ENCODE results near the gene SPOCK1.

DNA sequence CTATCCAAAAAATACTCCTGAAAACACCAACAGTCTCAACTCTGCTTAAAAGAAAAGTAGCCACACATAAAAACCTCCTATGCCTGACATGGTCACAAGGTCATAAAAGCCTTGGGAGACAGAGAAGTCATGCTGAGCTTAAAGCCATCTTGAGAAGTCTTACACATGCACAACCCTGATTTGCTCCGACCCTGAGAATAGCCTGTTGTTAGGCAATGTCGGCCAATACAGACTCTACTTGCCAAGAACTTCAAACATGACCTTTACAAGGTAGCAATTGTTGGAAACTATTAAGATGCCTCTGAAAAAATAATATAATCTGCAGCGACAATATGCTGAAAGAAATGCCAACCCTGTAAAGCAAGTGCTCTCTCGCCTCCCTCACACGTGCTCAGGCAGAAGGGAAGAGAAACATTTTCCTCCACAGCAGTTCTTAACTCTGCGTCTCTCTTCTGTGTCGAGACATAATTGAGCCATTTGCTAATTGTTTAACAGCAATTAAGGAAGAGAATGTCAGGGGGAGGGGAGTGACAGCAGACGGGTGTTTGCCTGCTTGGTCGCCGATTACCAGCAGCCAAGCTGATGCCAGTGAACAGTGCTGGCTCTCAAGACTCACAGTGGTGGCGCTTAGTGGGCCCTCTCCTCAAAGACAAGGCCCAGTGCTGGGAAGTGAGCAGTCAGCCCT is 393.6 kb downstream of the SPOCK1 start:
- TF ChIP-seq, protein P1, sequence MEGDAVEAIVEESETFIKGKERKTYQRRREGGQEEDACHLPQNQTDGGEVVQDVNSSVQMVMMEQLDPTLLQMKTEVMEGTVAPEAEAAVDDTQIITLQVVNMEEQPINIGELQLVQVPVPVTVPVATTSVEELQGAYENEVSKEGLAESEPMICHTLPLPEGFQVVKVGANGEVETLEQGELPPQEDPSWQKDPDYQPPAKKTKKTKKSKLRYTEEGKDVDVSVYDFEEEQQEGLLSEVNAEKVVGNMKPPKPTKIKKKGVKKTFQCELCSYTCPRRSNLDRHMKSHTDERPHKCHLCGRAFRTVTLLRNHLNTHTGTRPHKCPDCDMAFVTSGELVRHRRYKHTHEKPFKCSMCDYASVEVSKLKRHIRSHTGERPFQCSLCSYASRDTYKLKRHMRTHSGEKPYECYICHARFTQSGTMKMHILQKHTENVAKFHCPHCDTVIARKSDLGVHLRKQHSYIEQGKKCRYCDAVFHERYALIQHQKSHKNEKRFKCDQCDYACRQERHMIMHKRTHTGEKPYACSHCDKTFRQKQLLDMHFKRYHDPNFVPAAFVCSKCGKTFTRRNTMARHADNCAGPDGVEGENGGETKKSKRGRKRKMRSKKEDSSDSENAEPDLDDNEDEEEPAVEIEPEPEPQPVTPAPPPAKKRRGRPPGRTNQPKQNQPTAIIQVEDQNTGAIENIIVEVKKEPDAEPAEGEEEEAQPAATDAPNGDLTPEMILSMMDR (IDR thresholded peaks at IDR 0.05), result no peak
- no peak for TF ChIP-seq POLR2A (IDR thresholded peaks at IDR 0.05)

All from Peyer's patch (tissue), 4 donors.